Fibroblast of lung (primary cell): ENCODE data around the gene EFCAB14. TPM values are rescaled to one million over a fixed set of nuclear protein-coding genes. Genes with fewer than 3 reads are reported as not detected.
"Not testable (repeated sequence)": the region's sequence is repeated elsewhere in the genome, so short reads cannot be mapped to it uniquely, and the experiment has no call there.

Source experiments
- DNase-seq, 2 donors: peaks; one replicate each; pipeline versions ENCODE4 v3.0.0 to v3.0.0-alpha.2; 2010; ENCODE audit warnings: low read depth in 2 of 2
- H2AFZ ChIP-seq: 2 replicates; pipeline ENCODE4 v1.5.1; 2012; ENCODE audit warnings: low read length, control low read depth, inconsistent platforms
- H3K27ac ChIP-seq: 2 replicates; pipeline ENCODE4 v1.5.1; 2011; ENCODE audit warnings: low read length, control low read depth; ENCODE audit not compliant: insufficient read depth
- H3K27me3 ChIP-seq: 2 replicates; pipeline ENCODE4 v1.5.1; 2011; ENCODE audit warnings: mild to moderate bottlenecking, low read length; ENCODE audit not compliant: control insufficient read depth, insufficient read depth
- H3K36me3 ChIP-seq: 2 replicates; pipeline ENCODE4 v1.5.1; 2011; ENCODE audit warnings: low read length; ENCODE audit not compliant: control insufficient read depth, insufficient read depth
- H3K4me1 ChIP-seq: 2 replicates; pipeline ENCODE4 v1.5.1; 2011; ENCODE audit warnings: low read length; ENCODE audit not compliant: control insufficient read depth, insufficient read depth; ENCODE audit errors: extremely low read depth
- H3K4me2 ChIP-seq: 2 replicates; pipeline ENCODE4 v1.5.1; 2011; ENCODE audit warnings: low read length, control low read depth; ENCODE audit not compliant: insufficient read depth; ENCODE audit errors: extremely low read depth
- H3K4me3 ChIP-seq, 4 experiments: fragments of 200-600 bp in 1 of 4; sonication (generic) in 1 of 4; replicated peaks in 1 of 4; 2 replicates each; pipeline ENCODE4 v1.5.1; 2011 to 2016; ENCODE audit warnings: low read length in 4 of 4, low read depth in 3 of 4, mild to moderate bottlenecking in 3 of 4, control low read depth in 2 of 4, inconsistent platforms in 1 of 4, mixed read lengths in 1 of 4; ENCODE audit not compliant: insufficient read depth in 1 of 4; ENCODE audit errors: control extremely low read depth in 1 of 4
- H3K79me2 ChIP-seq: 2 replicates; pipeline ENCODE4 v1.5.1; 2012; ENCODE audit warnings: mild to moderate bottlenecking, low read length, inconsistent platforms; ENCODE audit not compliant: control insufficient read depth, insufficient read depth
- H3K9ac ChIP-seq: 2 replicates; pipeline ENCODE4 v1.5.1; 2011; ENCODE audit warnings: mild to moderate bottlenecking, low read length, control low read depth; ENCODE audit not compliant: insufficient read depth
- H3K9me3 ChIP-seq: 2 replicates; pipeline ENCODE4 v1.5.1; 2012; ENCODE audit warnings: low read depth, low read length; ENCODE audit not compliant: control insufficient read depth, insufficient read depth
- H4K20me1 ChIP-seq: 2 replicates; pipeline ENCODE4 v1.5.1; 2011; ENCODE audit warnings: low read length; ENCODE audit not compliant: control insufficient read depth, insufficient read depth; ENCODE audit errors: extremely low read depth
- CTCF ChIP-seq, 2 donors: IDR thresholded peaks in 1 of 2; conservative IDR thresholded peaks in 1 of 2; 1 replicate in 1 of 2; 2 replicates in 1 of 2; pipeline ENCODE4 v1.5.1; 2011 to 2012; ENCODE audit warnings: low read length in 2 of 2, control low read depth in 1 of 2, inconsistent platforms in 1 of 2, low read depth in 1 of 2, mild to moderate bottlenecking in 1 of 2
- EZH2 ChIP-seq: IDR thresholded peaks from 2 replicates; pipeline ENCODE4 v1.5.1; 2012; ENCODE audit warnings: low read length, control low read depth, mild to moderate bottlenecking; ENCODE audit errors: missing control alignments
- polyA plus RNA-seq, 2 donors: library from polyadenylated mRNA; depleted of rRNA in 1 of 2; stranded (reverse) in 1 of 2; unstranded in 1 of 2; fragments of >200 nt; gene quantifications; 2 replicates each; pipeline ENCODE4 v1.2.1, GENCODE V29; 2011 to 2012; ENCODE audit warnings: missing spikeins in 1 of 2
- total RNA-seq: library from RNA; depleted of rRNA; stranded (reverse); fragments of >200 nt; gene quantifications from 2 replicates; pipeline ENCODE4 v1.2.1, GENCODE V29; 2014

The EFCAB14 gene
- total and polyA plus RNA-seq, 2 donors (not counting 1 experiment from before 2014, with no cell fraction given), result 35.3 to 65.0 TPM

GRCh38 chr1:46660116-46660515 is 58.8 kb downstream of the EFCAB14 start:
- not testable (repeated sequence) for H3K4me1 ChIP-seq, H3K27me3 ChIP-seq, H3K9ac ChIP-seq, H3K9me3 ChIP-seq, H3K4me3 ChIP-seq, H3K27ac ChIP-seq, H3K79me2 ChIP-seq, H3K4me2 ChIP-seq, DNase-seq, H2AFZ ChIP-seq, H3K36me3 ChIP-seq, H4K20me1 ChIP-seq

- H3K4me2 ChIP-seq, result no peak overlapping the region
- no peaks in the 10 kb centered on the region for H3K27me3 ChIP-seq
- no peaks in the 10 kb centered on the region for H3K9me3 ChIP-seq
- H3K36me3 ChIP-seq, result no peaks in the 10 kb centered on the region
- H3K79me2 ChIP-seq, result no peaks in the 10 kb centered on the region
- no peaks in the 10 kb centered on the region for H3K4me1 ChIP-seq
- no peak overlapping the region for H3K4me3 ChIP-seq
- no peak overlapping the region for H2AFZ ChIP-seq
- no peak overlapping the region for H3K27ac ChIP-seq
- DNase-seq, result no peak
- TF ChIP-seq EZH2, result no peak
- no peak for TF ChIP-seq CTCF (conservative IDR thresholded peaks at IDR 0.05 in 1 of 2, IDR thresholded peaks at IDR 0.05 in 1 of 2; ENCODE audit: low read depth in 1 of 2, low read length in 2 of 2)
- H4K20me1 ChIP-seq, result no peaks in the 10 kb centered on the region
- no peak overlapping the region for H3K9ac ChIP-seq
These were observed 59.5 kb downstream of the EFCAB14 start for GRCh38 chr1:46659307-46659870.

- H3K4me1 ChIP-seq, result peaks cover 3% of the 10 kb centered on the region
- no peak overlapping the region for H3K4me2 ChIP-seq
- H3K27ac ChIP-seq, result no peak overlapping the region
- no peaks in the 10 kb centered on the region for H3K27me3 ChIP-seq
- no peak for TF ChIP-seq CTCF (conservative IDR thresholded peaks at IDR 0.05 in 1 of 2, IDR thresholded peaks at IDR 0.05 in 1 of 2; ENCODE audit: low read depth in 1 of 2, low read length in 2 of 2)
- no peak for TF ChIP-seq EZH2
- H3K4me3 ChIP-seq, result no peak overlapping the region
- no peak overlapping the region for H3K9ac ChIP-seq
- H2AFZ ChIP-seq, result no peak overlapping the region
- no peaks in the 10 kb centered on the region for H4K20me1 ChIP-seq
- no peaks in the 10 kb centered on the region for H3K9me3 ChIP-seq
- H3K79me2 ChIP-seq, result no peaks in the 10 kb centered on the region
- no peak for DNase-seq
- no peaks in the 10 kb centered on the region for H3K36me3 ChIP-seq
These were observed 61.1 kb downstream of the EFCAB14 start for GRCh38 chr1:46657775-46658174.
